A204.1 (cell line): ENCODE measurements around the gene NMUR1.

Experiments used
- FAIRE-seq: peaks from 2 replicates; lab custom pipeline; 2012; peaks lifted over from hg19 to GRCh38; lab: Jason Lieb, UNC

The NMUR1 gene

DNA sequence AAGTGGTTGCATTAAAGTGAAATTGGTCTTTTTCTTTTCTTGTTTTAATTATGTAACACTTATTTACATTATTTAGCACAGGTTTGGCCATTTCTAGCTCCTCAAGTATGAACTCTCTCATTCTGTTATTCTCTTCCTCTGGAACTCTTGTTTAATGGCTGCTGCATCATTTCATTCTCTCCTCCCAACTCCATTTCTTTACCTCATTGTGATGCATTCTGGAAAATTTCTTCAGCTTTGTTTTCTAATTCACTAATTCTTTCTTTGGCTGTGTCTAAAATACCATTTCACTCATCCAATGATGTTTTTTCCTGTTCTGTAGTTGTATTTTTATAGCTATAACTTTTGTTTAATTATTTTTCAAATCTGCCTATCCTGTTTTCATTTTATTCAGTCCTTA is 22.5 kb upstream of the NMUR1 start:
- FAIRE-seq = no peak

DNA sequence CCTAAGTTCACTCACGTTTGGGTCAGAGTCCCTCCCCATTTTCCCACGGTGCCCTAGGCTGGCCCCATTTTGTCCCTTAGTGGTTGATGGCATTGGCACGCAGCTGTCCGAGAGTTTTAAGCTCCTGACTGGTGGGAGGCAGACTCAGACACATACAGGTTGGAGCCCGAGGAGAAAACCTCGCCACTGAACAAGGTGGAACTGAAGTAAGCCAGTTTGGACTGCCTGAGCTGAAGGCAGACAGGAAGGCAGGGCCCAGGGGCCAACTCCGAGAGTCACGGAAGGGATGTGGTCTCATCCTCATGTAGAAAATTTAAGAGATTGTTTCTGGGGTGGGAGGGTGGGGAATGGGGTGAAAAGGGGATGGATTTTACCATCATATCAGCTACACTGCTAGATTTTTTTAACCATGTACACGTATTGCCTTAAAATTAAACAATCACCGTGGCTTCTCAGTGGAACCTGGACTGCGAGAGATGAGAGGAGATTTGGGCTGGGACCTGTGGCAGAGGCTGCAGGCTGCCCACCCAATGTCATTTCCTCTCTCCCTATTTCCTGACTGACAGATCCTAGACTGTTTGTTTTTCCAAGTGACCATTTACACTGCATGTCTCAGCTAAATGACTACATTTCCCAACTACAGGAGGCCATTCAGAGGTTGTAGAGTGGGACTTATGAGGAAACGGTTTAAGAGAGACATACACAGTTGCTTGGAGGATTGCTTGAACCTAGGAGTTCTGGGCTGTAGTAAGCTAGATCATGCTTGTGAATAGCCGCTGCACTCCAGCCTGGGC is 19.4 kb upstream of the NMUR1 start:
- FAIRE-seq = no peak

DNA sequence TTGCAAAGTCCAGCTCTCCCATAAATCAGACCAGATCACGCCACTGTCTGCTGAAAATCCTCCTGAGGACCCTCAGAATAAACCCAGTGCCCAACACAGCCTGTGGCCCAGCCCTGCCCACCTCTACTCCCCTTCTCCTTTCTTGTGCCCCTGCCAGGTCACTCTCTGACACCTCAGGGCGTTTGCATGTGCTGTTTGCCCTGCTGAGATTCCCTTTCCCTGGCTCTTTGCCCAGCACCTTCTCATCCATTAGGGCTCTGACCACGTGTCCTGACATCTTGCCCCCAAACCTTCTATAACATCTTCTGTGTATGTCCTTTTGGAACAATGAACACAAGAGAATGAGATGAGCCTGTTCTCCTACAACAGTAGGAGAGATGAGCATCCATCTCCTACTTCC is 18.5 kb upstream of the NMUR1 start:
- FAIRE-seq = no peak

- no peak for FAIRE-seq
These were observed 17.3 kb upstream of the NMUR1 start for GRCh38 chr2:231547315-231548110.

GRCh38 chr2:231546014-231546715 is 15.9 kb upstream of the NMUR1 start:
- no peak for FAIRE-seq

DNA sequence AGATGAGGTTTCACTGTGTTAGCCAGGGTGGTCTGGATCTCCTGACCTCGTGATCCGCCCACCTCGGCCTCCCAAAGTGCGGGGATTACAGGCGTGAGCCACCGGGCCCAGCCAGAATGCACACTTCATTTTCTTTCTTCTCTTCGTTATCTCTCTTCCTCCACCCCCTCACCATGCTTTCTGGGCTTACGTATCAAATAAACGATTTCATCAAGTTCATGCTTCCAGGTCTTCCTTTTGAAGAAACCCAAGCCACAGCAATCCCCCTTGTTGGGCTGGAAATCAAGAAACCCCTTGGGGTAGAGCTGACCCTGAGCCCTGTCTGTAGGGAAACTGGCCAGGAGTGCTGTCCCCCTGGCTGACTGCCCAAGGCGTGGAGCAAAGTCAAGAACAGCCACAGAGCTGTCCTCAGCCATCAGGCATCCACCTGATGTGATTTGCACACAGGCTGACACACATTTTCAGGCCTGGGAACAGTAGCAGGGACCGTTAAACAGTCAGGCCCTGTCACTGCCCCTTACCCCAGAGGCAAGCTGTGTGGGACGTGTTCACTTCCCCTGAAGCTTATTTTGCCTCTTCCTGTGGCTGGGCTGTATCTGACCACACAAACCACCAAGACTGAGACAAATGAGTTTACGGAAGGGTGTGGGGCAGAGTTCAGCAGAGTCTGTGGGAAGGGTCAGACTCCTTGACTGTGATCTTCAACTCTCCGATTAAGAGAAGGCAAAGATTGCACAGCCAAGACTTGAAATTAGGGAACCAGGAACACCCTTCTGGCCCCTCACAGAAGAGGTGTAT is 15.1 kb upstream of the NMUR1 start:
- FAIRE-seq = no peak

DNA sequence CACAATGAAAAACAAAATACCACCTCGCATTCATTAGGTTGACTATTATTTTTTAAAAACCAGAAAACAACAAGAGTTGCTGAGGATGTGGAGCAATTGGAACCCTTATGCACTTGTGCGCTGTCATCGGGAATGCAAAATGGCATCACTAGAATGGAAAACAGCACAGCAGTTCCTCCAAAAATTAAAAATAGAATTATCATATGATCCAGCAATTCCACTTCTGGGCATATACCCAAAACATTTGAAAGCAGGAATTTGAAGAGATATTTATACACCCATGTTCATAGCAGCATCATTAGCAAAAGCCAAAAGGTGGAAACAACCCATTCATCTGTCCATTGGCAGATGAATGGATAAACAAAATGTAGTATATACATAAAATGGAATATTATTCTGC is 11.9 kb upstream of the NMUR1 start:
- no peak for FAIRE-seq

DNA sequence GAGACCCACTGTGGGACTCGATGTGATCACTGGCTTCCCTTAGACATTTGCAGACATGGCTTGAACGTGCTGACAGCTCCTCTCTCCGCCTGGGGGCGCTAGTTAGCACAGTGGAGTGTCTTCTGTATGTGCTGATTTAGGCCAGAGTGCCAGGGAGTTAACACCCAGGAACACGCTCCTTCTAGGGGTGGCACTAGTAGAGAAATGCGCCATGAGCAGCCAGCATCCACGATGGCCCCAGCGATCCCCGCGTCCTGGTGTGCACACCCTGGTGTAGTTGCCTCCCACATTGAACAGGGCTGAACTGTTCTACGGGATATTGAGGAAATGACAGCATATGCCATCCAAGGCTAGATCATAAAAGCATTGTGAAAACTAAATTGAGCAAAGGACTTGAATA is 11.4 kb upstream of the NMUR1 start:
- no peak for FAIRE-seq

DNA sequence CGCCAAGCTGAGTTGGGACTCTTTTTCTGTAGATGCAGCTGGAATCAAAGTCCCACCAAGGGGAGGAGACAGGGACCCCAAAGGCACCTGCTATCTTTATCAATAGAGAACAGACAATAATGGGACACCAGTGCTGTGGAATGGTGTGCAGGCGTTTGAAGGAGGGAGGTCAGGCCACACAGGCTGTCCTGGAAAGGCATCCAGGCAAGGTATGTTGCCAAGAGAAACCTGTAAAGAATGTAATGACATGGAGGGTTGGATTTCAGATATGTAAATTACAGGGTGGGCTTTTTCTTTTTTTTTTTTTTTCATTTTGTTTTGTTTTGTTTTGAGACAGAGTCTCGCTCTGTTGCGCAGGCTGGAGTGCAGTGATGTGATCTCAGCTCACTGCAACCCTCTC is 9.7 kb upstream of the NMUR1 start:
- no peak for FAIRE-seq

DNA sequence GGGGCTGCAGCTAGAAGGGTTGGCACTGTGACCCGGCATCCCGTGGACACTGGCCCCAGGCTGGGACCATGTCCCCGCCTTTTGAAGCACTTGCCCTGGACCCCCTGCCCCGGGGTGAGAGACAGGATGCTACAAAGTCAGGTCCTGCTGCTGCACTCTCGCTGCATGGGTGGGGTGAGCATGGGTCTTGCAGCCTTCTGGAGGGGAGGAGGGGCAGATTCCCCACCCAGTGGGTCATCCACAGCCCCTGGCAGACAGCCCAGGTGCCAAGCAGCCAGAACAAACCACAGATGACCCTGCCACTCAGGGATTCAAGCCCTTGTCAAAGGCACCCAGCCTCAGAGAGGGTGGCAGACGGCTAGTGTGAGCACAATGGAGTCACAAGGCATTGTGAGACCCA is 5.7 kb upstream of the NMUR1 start:
- FAIRE-seq = no peak

GRCh38 chr2:231533777-231534125 is 3.5 kb upstream of the NMUR1 start:
- FAIRE-seq = no peak

DNA sequence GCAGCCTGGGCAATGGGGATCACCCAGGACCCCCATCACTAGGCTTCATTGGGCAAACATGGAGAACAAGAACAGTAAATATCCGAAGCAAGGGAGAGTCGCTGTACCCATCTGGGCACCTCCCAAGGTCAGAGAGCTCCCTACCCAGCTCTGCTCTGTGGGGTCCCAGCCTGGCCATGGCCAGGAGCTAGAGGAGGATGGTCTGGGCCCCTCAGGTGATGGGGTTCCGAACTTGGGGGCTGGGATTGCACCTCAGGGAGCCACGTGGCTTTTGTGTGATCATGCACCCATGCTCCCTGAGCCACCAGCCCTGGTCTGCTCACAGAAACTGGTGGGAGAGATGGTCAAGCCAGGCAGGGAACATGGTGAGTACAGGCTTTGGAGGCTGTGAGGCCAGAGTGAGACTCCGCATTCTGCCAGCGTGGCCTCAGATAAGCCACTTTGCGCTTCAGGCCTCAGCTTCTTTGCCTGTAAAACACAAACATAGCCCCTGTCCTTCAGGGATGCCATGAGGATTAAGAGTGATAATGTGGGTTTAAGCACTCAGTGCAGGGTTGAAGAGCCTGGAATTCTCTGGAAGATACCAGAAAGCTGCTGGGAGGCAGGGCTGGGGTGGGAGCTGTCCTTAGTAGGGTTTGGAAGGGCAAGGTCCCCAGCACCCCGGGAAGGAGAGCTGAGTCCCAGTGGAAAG is 3.0 kb upstream of the NMUR1 start:
- FAIRE-seq = no peak

- FAIRE-seq = no peak
These were observed 2.5 kb upstream of the NMUR1 start for GRCh38 chr2:231532756-231533035.

- FAIRE-seq = no peak
These were observed 1.9 kb upstream of the NMUR1 start for GRCh38 chr2:231531883-231532755.

GRCh38 chr2:231531466-231531865 is 1.2 kb upstream of the NMUR1 start:
- no peak for FAIRE-seq

GRCh38 chr2:231528636-231529030 is 1.6 kb downstream of the NMUR1 start:
- FAIRE-seq = no peak

- FAIRE-seq = no peak
These were observed 2.1 kb downstream of the NMUR1 start for GRCh38 chr2:231527955-231528635.

- FAIRE-seq = no peak
These were observed 3.2 kb downstream of the NMUR1 start for GRCh38 chr2:231527091-231527395.

GRCh38 chr2:231526341-231527090 is 3.7 kb downstream of the NMUR1 start:
- FAIRE-seq = no peak
